ENCODE data around the gene CPD.

Gene CPD

GRCh38 chr17:30363715-30364202 is 15.0 kb upstream of the CPD start:
- Histone ChIP-seq H3K27me3 (ENCODE audit: insufficient read depth, low read length) (no peaks in the 10 kb centered on the region), H3K4me1 (ENCODE audit: insufficient read depth, low read length) (peaks cover 2% of the 10 kb centered on the region), H2AFZ (ENCODE audit: low read depth, low read length) (no peak overlapping the region), H3K9me3 (ENCODE audit: low read length) (peaks cover 4% of the 10 kb centered on the region), H3K36me3 (ENCODE audit: insufficient read depth, low read length) (no peaks in the 10 kb centered on the region), H3K4me3 (ENCODE audit: low read length) (no peak overlapping the region)

GRCh38 chr17:30366536-30366935 is 12.2 kb upstream of the CPD start:
- no peaks in the 10 kb centered on the region for H3K36me3 ChIP-seq (ENCODE audit: insufficient read depth, low read length)
- H3K4me1 ChIP-seq (ENCODE audit: insufficient read depth, low read length): peaks cover 14% of the 10 kb centered on the region
- peaks cover 4% of the 10 kb centered on the region for H3K9me3 ChIP-seq (ENCODE audit: low read length)
- no peak overlapping the region for H2AFZ ChIP-seq (ENCODE audit: low read depth, low read length)
- H3K27me3 ChIP-seq (ENCODE audit: insufficient read depth, low read length): peaks cover 3% of the 10 kb centered on the region
- H3K4me3 ChIP-seq (ENCODE audit: low read length): no peak overlapping the region

GRCh38 chr17:30368912-30369720 is 9.6 kb upstream of the CPD start:
- H3K4me3 ChIP-seq (ENCODE audit: low read length): peak overlapping the region; percentile 8
- peaks cover 5% of the 10 kb centered on the region for H3K27me3 ChIP-seq (ENCODE audit: insufficient read depth, low read length)
- H2AFZ ChIP-seq (ENCODE audit: low read depth, low read length): peak overlapping the region; percentile 75
- no peaks in the 10 kb centered on the region for H3K36me3 ChIP-seq (ENCODE audit: insufficient read depth, low read length)
- no peaks in the 10 kb centered on the region for H3K9me3 ChIP-seq (ENCODE audit: low read length)
- H3K4me1 ChIP-seq (ENCODE audit: insufficient read depth, low read length): peaks cover 14% of the 10 kb centered on the region

- Histone ChIP-seq H2AFZ (ENCODE audit: low read depth, low read length) (no peak overlapping the region), H3K4me1 (ENCODE audit: insufficient read depth, low read length) (peaks cover 14% of the 10 kb centered on the region), H3K27me3 (ENCODE audit: insufficient read depth, low read length) (peaks cover 5% of the 10 kb centered on the region), H3K9me3 (ENCODE audit: low read length) (no peaks in the 10 kb centered on the region), H3K4me3 (ENCODE audit: low read length) (no peak overlapping the region), H3K36me3 (ENCODE audit: insufficient read depth, low read length) (no peaks in the 10 kb centered on the region)
These were observed 8.7 kb upstream of the CPD start for GRCh38 chr17:30369995-30370394.

- H3K9me3 ChIP-seq (ENCODE audit: low read length): no peaks in the 10 kb centered on the region
- peaks cover 5% of the 10 kb centered on the region for H3K27me3 ChIP-seq (ENCODE audit: insufficient read depth, low read length)
- no peak overlapping the region for H3K4me3 ChIP-seq (ENCODE audit: low read length)
- H3K4me1 ChIP-seq (ENCODE audit: insufficient read depth, low read length): peaks cover 26% of the 10 kb centered on the region
- H2AFZ ChIP-seq (ENCODE audit: low read depth, low read length): no peak overlapping the region
- no peaks in the 10 kb centered on the region for H3K36me3 ChIP-seq (ENCODE audit: insufficient read depth, low read length)
These were observed 6.0 kb upstream of the CPD start for GRCh38 chr17:30372755-30373154.

- Histone ChIP-seq H3K36me3 (ENCODE audit: insufficient read depth, low read length) (no peaks in the 10 kb centered on the region), H2AFZ (ENCODE audit: low read depth, low read length) (no peak overlapping the region), H3K4me3 (ENCODE audit: low read length) (no peak overlapping the region), H3K9me3 (ENCODE audit: low read length) (no peaks in the 10 kb centered on the region), H3K27me3 (ENCODE audit: insufficient read depth, low read length) (peaks cover 5% of the 10 kb centered on the region), H3K4me1 (ENCODE audit: insufficient read depth, low read length) (peaks cover 26% of the 10 kb centered on the region)
These were observed 3.1 kb upstream of the CPD start for GRCh38 chr17:30375661-30376060.

GRCh38 chr17:30376621-30377452 is 1.9 kb upstream of the CPD start:
- peaks cover 37% of the 10 kb centered on the region for H3K4me1 ChIP-seq (ENCODE audit: insufficient read depth, low read length)
- no peak overlapping the region for H2AFZ ChIP-seq (ENCODE audit: low read depth, low read length)
- H3K9me3 ChIP-seq (ENCODE audit: low read length): no peaks in the 10 kb centered on the region
- no peaks in the 10 kb centered on the region for H3K36me3 ChIP-seq (ENCODE audit: insufficient read depth, low read length)
- peaks cover 2% of the 10 kb centered on the region for H3K27me3 ChIP-seq (ENCODE audit: insufficient read depth, low read length)
- H3K4me3 ChIP-seq (ENCODE audit: low read length): no peak overlapping the region

GRCh38 chr17:30377574-30378240 is 1.0 kb upstream of the CPD start:
- H3K4me1 ChIP-seq (ENCODE audit: insufficient read depth, low read length): peaks cover 45% of the 10 kb centered on the region
- H2AFZ ChIP-seq (ENCODE audit: low read depth, low read length): peak overlapping the region; percentile 95
- H3K9me3 ChIP-seq (ENCODE audit: low read length): no peaks in the 10 kb centered on the region
- H3K36me3 ChIP-seq (ENCODE audit: insufficient read depth, low read length): no peaks in the 10 kb centered on the region
- peaks cover 2% of the 10 kb centered on the region for H3K27me3 ChIP-seq (ENCODE audit: insufficient read depth, low read length)
- peak overlapping the region; percentile 87 for H3K4me3 ChIP-seq (ENCODE audit: low read length)

GRCh38 chr17:30378241-30378824 is 394 bp upstream of the CPD start:
- Histone ChIP-seq H3K4me1 (ENCODE audit: insufficient read depth, low read length) (peaks cover 45% of the 10 kb centered on the region), H3K9me3 (ENCODE audit: low read length) (no peaks in the 10 kb centered on the region), H2AFZ (ENCODE audit: low read depth, low read length) (peak overlapping the region; percentile 95), H3K4me3 (ENCODE audit: low read length) (peak overlapping the region; percentile 87), H3K36me3 (ENCODE audit: insufficient read depth, low read length) (no peaks in the 10 kb centered on the region), H3K27me3 (ENCODE audit: insufficient read depth, low read length) (peaks cover 2% of the 10 kb centered on the region)

GRCh38 chr17:30379303-30379902 is 676 bp downstream of the CPD start:
- Histone ChIP-seq H3K9me3 (ENCODE audit: low read length) (no peaks in the 10 kb centered on the region), H3K27me3 (ENCODE audit: insufficient read depth, low read length) (no peaks in the 10 kb centered on the region), H3K36me3 (ENCODE audit: insufficient read depth, low read length) (no peaks in the 10 kb centered on the region), H3K4me1 (ENCODE audit: insufficient read depth, low read length) (peaks cover 45% of the 10 kb centered on the region), H2AFZ (ENCODE audit: low read depth, low read length) (peak overlapping the region; percentile 95), H3K4me3 (ENCODE audit: low read length) (peak overlapping the region; percentile 87)

GRCh38 chr17:30379903-30380381 is 1.2 kb downstream of the CPD start:
- H3K9me3 ChIP-seq (ENCODE audit: low read length): no peaks in the 10 kb centered on the region
- H3K4me3 ChIP-seq (ENCODE audit: low read length): peak overlapping the region; percentile 87
- peaks cover 45% of the 10 kb centered on the region for H3K4me1 ChIP-seq (ENCODE audit: insufficient read depth, low read length)
- H2AFZ ChIP-seq (ENCODE audit: low read depth, low read length): no peak overlapping the region
- H3K27me3 ChIP-seq (ENCODE audit: insufficient read depth, low read length): no peaks in the 10 kb centered on the region
- H3K36me3 ChIP-seq (ENCODE audit: insufficient read depth, low read length): peaks cover 1% of the 10 kb centered on the region

GRCh38 chr17:30380643-30381339 is 2.1 kb downstream of the CPD start:
- peak overlapping the region; percentile 87 for H3K4me3 ChIP-seq (ENCODE audit: low read length)
- H3K27me3 ChIP-seq (ENCODE audit: insufficient read depth, low read length): no peaks in the 10 kb centered on the region
- H2AFZ ChIP-seq (ENCODE audit: low read depth, low read length): no peak overlapping the region
- peaks cover 9% of the 10 kb centered on the region for H3K36me3 ChIP-seq (ENCODE audit: insufficient read depth, low read length)
- peaks cover 45% of the 10 kb centered on the region for H3K4me1 ChIP-seq (ENCODE audit: insufficient read depth, low read length)
- H3K9me3 ChIP-seq (ENCODE audit: low read length): no peaks in the 10 kb centered on the region
